GM19239 (cell line): ENCODE measurements around the gene NADK2.

ENCODE experiments used
- DNase-seq: peaks from one replicate; pipeline ENCODE4 v3.0.0; 2011; ENCODE audit warnings: low spot score; ENCODE audit not compliant: insufficient read length
- FAIRE-seq: peaks from 2 replicates; lab custom pipeline; 2011; peaks lifted over from hg19 to GRCh38; lab: Jason Lieb, UNC

NADK2 gene

GRCh38 chr5:36145311-36145710, 96.4 kb downstream of the NADK2 start:
- DNase-seq: no peak
- no peak for FAIRE-seq
